ENCODE measurements around the gene KLHL29.

DNA sequence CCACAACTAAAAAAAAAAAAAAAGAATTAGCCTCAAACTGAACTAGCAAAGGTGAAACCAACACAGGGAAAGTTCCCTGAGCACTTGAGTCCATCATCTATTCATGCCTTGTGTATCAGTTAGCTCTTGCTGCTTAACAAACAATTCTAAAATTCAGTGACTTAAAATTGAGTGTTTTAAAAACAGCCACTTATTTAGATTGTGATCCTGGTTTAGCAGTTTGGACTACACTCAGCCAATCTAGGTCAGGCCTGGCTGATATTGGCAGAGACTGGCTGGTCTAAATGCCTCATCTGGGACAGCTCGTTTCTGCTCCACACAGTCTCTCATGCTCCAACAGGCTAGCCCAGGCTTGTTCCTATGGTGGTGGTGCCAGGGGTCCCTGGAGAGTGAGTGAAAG is 294.1 kb downstream of the KLHL29 start:
- no peak for TF ChIP-seq EZH2 (IDR thresholded peaks at IDR 0.05; ENCODE audit: borderline replicate concordance, insufficient read depth, low read depth, low read length, poor library complexity, severe bottlenecking)
- TF ChIP-seq, protein P1, sequence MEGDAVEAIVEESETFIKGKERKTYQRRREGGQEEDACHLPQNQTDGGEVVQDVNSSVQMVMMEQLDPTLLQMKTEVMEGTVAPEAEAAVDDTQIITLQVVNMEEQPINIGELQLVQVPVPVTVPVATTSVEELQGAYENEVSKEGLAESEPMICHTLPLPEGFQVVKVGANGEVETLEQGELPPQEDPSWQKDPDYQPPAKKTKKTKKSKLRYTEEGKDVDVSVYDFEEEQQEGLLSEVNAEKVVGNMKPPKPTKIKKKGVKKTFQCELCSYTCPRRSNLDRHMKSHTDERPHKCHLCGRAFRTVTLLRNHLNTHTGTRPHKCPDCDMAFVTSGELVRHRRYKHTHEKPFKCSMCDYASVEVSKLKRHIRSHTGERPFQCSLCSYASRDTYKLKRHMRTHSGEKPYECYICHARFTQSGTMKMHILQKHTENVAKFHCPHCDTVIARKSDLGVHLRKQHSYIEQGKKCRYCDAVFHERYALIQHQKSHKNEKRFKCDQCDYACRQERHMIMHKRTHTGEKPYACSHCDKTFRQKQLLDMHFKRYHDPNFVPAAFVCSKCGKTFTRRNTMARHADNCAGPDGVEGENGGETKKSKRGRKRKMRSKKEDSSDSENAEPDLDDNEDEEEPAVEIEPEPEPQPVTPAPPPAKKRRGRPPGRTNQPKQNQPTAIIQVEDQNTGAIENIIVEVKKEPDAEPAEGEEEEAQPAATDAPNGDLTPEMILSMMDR (IDR thresholded peaks at IDR 0.05) = no peak

Data from B cell (primary cell).